SKM-1 treated with dmso at 0.1 percent for 144 hours (cell line): ENCODE measurements around the gene MYH10.

Experiments used
- DNase-seq: peaks from one replicate; lab custom pipeline; 2025; ENCODE audit not compliant: unreplicated experiment; lab: John Stamatoyannopoulos, UW

Gene MYH10

DNA sequence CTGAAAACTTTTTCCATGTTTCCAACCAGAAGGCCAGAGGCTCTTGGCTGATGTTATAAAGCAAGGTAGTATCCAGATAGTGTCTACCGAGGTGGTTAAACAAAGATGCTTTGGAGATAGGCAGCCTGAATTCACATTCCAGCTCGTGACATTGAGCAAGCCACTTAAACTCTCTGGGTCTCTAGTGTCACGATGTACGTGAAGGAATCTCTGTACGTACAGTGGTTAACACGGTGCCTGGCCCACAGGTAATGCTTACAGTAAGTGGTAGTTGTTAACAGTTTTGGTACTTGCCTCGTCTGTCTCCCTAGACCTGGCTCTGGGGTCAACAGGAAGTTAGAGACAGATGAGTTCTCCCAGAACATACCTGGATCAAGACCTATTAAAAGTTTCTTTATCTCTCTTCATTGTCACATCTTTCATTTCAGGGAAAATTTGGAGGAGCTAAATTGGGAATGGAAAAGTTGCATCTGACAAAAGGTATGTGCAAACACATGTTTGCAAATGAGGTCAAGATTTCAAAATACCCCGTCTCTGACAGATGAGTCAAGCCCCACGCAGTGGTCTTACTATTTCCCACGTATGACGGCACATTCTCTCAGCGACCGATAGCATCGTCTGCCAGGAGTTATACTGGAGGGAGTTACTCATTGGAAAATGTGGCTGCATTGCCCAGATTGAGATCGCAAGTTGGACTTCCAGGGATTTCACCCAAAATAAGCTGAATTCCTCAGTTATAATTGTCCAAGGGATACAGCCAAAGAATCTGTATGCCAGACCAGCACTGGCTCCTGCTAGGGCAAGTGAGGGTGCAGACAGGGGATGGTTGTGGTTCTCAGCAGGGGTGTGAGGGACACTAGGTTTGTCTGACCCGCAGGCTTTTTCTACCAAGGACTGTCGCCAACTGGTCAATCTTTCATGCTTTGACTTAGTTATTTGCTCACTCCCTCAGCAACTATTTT lies 18.9 kb upstream of the MYH10 start:
- no peak for DNase-seq

DNA sequence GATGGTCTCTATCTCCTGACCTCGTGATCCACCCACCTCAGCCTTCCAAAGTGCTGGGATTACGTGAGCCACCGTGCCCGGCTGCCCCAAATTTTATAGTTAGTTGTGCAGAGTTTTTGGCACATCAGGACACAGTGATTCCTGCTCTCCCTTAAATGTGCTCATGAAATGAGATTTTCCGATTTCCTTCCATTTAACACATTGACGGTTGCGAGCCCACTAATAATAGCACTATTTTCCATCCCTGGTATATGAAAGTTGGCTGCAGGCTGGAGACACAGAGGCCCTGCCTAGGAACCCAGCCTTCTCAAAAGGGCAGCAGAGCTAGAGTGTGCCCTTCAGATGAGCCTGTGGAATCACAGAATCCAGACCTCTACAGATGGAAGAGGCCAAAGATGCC lies 17.4 kb upstream of the MYH10 start:
- DNase-seq = no peak

DNA sequence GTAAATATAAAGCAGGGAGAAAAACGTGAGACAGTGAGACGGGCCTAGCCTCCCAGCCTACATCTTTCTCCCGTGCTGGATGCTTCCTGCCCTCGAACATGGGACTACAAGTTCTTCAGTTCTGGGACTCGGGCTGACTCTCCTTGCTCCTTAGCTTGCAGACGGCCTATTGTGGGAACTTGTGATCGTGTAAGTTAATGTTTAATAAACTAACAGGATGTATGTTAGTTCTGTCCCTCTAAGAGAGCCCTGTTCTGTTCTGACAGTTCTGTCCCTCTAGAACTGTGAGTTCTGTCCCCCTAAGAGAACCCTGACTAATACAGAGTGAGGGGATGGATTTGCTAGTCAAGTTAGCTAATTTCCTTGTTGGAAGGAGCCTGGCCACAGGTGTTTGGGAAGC lies 16.7 kb upstream of the MYH10 start:
- DNase-seq = no peak

DNA sequence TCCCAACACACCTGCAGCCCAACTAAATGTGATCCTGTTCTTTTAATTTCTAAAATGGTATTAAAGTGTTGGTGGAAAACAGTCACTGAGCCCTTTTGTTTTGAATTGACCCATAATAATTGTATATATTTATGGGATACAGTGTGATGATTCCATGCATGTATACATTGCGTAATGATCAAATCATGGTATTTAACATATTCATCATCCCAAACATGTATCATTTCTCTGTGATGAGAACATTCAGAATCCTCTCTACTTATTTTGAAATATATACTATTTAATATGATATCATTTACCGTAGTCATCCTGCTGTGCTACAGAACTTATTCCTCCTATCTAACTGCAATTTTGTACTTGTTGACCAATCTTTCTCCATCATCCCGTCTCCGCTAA lies 14.0 kb upstream of the MYH10 start:
- DNase-seq = no peak

DNA sequence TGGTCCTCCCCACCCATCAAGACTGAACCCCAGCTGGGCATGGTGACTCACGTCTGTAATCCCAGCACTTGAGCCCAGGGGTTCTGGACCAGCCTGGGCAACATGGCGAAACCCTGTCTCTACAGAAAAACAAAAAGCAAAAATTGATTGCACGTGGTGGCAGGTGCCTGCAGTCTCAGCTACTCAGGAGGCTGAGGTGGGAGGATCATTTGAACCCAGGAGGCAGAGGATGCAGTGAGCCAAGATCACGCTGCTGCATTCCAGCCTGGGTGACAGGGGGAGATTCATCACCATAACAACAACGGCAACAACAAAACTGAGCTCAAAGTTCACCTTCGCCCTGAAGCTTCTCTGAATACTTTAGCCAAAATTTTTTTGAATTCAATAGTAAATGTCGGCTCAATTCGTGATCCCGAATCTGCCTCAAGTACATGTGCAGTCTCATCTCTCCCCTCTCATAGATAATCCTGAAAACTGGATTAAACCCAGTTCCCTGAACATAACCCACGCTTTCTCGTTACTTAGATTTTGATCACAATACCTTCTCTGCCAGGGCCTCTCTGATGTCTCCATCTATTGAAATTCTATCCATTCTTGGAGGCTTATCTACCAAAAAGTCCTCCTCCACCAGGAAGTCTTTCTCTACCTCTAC lies 13.5 kb upstream of the MYH10 start:
- DNase-seq = no peak

DNA sequence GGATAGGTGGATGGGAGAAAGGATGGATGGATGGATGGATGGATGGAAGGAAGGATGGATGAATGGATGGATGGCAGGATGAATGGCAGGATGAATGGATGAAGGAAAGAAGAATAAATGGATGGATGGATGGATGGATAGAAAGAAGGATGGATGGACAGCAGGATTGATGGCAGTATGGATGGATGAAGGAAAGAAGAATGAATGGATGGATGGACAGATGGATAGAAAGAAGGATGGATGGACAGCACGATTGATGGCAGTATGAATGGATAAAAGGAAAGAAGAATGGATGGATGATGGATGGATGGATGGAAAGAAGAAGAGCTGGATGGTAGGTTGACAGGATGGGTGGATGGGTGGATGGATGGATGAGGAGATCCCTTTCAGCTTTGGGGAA lies 9.2 kb upstream of the MYH10 start:
- no peak for DNase-seq

DNA sequence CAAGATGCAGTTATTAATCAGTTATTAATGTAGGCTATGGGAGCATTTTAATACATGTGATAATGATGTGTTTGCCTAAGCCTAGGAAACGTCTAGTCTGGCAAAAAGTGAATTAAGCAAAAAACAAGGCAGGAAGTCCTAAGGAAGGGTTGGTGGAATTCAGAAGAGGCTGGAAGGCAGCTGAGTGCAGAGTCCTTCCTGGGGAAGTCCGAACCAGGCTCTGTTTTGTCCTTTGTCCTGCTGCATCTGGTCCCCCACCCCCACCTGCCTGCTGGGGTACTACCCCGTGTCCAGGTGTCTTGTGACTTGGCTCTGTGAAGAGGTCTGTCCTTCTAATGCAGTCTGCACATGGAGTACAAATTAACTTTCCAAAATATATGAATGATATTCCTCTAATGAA lies 1.5 kb upstream of the MYH10 start:
- no peak for DNase-seq

DNA sequence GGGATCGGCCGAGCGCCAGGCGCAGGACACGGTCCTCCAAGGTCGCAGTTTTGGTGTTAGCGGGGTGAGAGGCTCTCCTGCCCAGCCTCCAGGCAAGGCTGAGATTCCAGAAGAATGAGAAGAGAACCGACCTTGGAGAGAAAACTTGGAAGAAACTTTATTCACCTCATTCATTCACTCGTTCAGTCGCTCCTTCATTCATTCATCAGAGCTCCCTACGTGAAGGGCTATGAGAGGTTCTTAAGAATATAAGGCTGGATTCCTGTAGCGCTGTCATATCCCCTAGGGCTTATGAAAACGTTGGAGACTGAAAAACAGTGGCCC lies 991 bp upstream of the MYH10 start:
- DNase-seq = no peak

DNA sequence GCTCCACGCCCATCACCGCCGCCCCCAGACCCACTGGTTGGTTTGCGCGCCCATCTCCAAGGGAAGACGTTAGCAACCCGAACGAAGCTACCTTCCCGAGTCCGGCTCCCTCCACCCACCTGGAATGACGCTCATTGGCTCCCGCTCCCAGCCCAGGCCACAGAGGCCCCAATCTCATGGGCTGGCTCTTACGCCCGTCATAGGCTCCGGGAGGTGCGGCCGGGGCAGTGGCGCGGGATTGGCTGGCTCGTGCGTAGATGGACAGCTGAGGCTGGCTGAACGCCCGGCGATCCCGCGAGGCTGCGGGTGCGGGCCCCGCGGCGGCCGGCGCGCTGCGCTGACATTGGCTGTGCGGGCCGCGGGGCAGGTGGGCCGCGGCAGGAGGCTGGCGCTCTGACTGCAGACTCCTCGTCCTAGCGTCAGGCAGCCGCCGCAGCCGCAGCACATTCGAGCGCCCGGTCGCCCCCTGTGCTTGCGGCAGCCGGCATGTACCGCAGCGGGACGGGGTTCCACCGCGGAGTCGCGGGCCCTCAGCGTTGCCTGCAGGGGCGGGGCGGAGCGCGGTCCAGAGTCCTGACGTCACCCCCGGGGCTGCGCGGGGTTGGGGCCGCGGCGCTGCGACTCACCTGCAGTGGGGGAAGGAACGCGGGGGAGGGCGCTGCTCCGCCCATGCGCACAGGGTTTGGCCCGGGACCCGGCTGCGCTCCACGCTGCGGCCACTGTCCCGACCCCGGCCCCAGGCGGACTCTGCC lies 453 bp upstream of the MYH10 start:
- peak; percentile 44 for DNase-seq

DNA sequence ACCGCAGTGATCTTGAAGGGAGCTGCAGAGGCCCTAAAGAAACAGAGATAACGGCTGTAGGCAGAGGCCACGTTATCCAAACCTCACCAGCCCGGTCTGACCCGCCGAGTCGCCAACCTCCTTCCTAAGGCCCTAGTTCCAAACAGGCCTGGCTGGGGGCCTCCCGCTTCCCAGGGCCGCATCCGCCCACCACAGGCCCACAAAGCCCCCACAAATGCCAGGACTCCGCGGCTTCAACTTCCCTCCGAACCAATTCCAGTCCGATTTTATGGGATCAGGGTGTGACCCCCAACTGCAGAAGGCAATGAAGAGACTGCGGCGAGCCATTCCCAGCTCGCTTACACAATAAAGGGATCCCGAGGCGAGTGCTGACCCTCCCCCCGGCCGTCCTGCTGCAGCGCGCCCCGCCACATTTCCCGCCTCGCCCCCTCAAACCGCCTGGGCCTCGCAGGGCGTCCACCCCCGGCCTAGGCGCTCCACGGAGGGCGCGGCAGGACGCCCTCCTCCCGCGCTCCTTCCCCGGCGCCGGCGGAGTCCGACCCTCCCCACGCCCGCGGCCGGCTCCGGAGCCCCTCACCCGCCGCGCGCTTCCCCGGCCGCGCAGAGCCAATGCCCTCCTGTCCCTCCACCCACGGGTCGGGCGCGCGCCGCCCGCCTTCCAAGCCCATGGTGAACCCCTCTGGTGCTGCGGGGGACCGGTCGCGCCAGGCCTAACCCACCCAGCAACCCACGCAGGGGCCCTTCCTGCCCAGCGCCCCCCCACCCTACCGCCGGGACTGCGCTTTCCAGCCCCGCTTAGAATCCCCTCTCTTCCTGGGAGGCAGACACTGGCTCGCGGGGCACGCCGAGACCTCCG lies 926 bp downstream of the MYH10 start:
- DNase-seq = no peak

DNA sequence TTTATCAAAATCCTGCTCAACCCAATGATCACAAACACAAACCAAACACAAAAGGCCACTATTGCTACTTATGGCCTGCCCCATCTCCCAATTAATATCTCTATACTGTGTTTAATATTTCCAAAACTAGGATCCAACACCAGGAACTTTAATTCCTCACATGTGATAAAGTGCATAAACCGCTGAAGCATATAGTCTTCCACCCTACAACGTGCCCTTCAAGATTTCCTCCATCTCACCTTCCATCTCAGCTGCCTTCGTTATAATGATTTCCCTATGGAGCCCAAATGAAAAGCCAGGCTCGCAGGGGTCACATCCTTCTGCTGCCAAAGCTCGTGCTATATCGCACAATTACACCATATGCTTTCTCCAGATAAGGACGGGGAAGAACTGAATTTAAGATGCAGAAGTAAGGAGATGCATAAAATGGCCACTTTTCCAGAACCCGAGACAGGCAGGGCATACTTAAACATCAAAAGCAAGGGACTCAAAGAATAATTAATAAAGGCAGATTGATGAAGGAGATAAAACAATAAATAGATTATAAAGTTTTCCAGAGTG lies 1.8 kb downstream of the MYH10 start:
- no peak for DNase-seq

DNA sequence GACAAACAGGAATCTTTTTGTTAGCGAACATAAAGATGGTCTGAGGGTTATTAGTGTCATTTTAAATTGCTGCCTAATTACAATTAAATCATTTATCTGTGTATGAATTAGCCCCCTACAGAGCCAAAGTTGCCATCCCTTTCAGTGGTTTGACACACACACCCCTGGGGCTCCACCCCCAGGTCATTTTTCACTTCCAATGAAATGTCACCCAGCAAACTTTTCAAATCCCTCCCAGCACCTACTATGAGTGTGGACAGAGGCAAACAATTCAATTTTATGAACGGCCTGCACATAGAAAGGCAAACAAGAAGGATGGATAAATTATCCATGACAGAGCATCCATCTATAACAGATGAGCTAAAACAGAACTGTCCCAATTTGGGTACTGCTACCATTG lies 2.4 kb downstream of the MYH10 start:
- no peak for DNase-seq

DNA sequence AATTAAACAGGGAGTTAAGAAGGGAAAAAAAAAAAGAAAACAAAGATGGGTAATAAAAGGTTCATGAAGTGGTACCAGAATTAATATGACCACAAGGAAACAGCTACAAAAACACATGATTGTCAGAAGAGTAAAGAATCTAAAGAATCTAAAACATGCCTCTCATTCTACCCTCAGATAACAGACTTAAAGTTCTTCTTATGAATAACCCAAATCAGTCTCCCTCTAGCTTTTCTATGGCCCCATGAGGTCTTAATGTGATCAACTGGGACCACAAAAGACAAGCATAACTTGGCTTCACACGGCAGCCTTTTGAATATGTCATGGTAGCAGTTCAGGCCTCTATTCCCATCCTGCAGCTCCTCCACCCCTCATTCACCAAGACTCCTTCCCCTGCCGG lies 6.9 kb downstream of the MYH10 start:
- DNase-seq = no peak

DNA sequence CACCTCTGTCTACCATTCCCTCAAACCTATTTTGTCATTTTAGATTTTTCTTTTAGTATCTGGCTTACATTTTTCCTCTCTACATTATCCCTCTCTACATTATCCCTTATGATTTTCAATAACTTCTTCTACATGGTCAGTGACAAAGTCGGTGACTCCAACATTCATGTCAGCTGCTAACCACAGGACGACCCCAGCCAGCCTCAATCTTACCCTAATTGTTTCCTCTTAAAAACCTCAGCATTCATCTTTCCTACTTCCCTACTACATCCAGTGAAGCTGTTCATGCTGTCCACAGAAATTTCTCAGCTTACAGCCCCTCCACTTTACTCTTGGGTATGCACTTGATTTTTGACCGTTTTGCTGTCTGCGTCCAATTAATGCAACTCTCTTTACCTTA lies 8.3 kb downstream of the MYH10 start:
- DNase-seq = no peak

DNA sequence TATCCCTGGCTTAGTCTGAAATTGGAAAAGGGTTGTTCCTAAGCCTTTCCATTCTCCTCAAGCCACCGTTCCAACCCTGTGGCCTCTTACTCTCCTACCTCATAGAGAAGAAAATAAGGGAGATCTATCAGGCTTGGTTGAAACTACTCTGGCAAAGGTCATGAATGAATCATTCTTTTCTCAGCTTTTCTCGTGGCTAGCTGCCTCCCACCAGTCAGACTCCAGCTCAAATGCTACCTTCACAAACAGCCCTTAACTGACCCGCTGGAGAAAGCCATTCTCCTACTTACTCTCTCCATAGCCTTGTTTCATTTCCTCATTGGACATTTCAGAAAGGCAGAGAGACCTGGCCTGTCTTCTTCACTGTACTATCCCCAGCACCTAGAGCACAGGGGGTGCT lies 8.9 kb downstream of the MYH10 start:
- no peak for DNase-seq

DNA sequence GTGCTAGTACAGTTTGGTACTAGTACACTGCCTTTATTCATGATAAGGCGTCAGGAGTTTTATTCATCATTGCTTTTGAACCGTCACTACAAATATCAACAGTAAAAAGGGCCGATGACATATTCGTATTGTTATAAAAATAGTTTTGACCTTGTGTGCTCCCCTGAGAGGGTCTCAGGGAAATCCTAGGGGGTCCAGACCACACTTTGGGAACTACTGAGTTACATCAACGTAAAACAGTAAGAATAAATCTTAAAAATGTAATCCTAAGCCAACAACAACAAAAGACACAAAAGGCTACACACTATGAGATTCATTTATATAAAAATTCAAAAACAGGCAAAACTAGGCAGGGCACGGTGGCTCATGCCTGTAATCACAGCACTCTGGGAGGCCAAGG lies 11.2 kb downstream of the MYH10 start:
- DNase-seq = no peak

DNA sequence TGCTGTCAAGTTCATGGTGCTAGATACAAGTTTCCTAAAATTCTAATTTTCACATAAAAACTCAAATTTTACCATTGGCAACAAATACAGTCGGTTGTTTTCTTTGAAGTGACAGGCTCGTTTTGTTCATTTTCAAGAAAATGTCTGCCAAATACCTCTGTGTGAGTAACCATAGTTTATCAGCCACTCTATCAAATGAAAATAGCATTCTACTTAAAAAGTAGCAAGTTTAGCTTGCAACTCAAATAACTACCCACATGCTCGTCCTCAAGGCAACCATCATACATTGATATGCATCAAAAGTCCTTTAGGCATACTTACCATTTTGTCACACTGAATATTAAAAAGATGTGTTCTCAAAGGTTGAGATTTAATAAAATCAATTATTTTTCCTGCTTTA lies 11.7 kb downstream of the MYH10 start:
- DNase-seq = no peak

DNA sequence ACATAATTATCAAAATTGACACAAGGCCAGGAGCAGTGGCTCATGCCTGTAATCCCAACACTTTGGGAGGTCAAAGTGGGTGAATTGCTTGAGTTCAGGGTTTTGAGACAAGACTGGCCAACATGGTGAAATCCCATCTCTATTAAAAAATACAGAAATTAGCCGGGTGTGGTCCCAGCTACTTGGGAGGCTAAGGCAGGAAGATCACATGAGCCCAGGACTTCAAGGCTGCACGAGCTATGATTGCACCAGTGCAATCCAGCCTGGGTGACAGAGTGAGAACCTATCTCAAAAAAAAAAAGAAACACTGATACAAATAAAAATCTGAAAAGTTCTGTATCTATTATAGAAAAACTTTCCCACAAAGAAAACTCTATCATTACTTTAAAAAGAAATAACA lies 15.5 kb downstream of the MYH10 start:
- no peak for DNase-seq

DNA sequence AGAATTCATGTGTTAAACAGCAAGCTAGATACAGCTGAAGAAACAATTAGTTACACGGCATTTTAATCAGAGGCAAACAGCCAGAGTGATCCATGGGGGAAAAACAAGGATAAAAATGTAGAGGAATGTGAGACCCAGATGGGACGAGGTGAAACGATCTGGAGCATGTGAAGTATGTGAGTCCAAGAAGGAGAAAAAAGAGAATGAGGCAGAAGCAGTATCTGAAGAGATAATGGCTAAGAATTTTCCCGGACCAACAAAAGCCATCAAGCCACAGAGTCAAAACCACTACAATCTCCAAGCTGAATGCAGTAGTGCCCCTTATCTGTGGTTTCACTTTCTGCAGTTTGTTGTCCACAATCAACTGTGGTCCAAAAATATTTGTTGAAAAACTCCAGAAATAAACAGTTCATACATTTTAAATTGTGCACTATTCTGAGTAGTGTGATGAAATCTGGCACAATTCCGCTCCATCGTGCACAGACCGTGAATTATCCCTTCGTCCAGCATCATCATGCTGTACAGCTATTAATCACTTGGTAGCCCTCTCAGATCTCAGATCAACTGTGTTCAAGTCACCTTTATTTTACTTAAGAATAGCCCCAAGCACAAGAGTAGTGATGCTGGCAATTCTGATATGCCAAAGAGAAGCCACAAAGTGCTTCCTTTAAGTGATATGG lies 18.8 kb downstream of the MYH10 start:
- no peak for DNase-seq

DNA sequence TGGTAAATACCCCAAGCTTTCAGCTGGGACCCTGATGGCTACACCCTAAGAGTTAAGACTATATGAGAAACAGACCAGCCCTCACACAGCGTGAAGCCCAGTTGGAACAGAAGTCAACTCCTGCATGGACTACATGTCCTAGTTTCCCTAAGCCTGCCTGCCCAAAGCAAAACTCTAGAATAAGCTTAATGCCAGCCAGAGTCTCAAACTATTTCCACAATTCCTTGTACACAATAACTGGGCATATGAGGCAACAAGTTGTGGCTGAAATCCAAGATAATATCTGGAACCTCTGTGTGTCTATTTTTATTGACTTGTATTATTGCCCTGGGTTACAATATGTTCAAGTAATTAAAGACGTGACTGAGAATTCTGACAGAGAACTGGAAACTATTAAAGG lies 19.4 kb downstream of the MYH10 start:
- no peak for DNase-seq
